Measurements from ENCODE around the gene FBXL13. TPM values are rescaled to one million over a fixed set of nuclear protein-coding genes. Genes with fewer than 3 reads are reported as not detected.
A peak's percentile ranks its signal among the peaks of the same experiment; 100 is the strongest.

The FBXL13 gene
- total RNA-seq, 1 experiment from 2014 or later = 0.63 TPM

DNA sequence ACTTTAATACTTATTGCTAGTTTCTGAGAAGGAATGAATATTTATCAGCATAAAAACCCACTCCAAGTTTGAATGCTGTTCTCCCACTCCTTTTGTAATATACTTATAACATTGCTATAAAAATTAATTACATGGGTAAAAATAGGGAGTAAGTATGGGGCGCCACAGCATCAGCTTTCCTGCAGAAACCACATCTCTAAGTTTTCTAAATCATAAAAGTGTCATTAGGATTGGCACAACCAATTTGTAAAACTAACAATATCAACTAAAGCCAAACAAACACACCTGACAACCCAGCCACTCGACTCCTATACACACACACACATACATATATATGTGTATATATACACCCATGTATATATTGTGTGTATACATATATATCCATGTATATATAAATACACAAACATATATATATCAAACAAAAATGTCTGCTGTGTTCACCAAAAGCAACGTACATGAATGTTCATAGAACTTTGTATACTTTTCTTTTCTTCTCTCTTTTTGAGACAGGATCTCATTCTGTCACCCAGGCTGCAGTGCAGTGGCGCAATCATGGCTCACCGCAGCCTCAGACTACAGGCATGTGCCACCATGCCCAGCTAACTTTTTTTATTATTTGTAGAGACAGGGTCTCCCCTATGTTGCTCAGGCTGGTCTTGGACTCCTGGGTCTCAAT, 176.6 kb downstream of the FBXL13 start:
- DNase-seq (ENCODE audit: low read depth) = no peak

DNA sequence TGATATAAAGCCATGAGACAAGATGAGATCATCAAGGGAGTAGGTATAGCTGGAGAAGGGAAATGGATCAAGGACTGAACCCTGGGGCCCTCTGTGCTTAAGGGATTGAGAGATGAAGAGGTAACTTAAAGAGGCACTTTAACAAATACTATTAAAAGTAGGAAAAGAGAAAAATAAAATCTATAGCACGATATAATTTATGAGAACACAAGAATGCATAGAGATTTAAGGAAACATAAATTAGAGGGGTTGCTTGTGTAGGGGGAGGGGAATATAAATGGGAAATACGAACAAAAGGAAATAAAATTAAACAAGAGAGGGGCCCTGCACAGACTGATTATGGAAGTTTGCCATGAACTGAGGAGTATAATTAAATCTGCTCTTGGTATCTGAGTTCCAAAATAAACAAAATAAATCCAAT, 177.4 kb downstream of the FBXL13 start:
- no peak for DNase-seq (ENCODE audit: low read depth)

GRCh38 chr7:102896585-102896984, 178.0 kb downstream of the FBXL13 start:
- DNase-seq (ENCODE audit: low read depth) = no peak

DNA sequence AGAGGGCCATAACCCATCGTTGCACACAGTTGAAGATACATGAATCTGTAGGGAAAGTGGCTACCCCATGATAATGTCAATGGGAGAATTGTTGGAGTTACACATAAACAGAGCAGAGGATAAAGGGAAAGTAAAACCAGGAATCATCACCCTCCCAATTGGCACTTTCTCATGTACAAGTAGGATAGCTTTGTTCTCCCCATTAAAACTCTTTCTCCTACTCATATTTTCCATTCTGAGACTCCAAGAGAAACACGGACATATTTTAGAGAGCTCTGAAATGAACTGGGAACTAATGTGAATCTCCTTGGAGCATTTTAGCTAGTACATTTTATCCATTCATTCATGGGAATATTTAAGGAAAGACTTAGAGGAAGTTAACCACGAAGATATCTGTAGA, 179.0 kb downstream of the FBXL13 start:
- DNase-seq (ENCODE audit: low read depth) = peak; percentile 17

DNA sequence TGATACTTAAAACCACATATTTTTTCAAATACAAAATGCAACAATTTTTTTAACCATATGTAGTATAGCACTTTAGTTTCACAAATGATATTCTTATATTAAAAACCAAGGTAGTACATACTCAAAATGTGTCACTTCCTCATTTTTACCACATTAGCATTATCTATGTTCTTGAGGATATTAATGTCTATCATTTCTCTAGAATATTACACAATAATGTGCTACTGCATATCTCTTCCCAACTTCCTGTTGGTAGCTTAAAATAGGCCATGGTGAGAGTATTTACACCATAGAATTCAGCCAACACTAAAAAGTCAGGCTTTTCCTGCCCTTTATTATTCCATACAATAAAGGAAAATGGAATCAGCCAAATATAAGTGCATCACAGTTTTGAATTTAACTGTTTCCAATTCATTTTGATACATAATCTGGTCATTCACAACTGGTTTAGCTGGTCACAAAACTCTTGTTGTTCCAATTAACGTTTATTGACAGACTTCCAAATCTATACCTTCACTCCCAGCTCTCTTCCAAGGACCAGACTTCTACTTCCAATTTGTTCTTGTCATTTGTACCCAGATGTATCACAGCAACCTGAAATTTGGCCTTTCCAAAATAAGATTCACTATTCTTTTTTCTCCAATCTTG, 181.8 kb downstream of the FBXL13 start:
- DNase-seq (ENCODE audit: low read depth) = peak; percentile 78

DNA sequence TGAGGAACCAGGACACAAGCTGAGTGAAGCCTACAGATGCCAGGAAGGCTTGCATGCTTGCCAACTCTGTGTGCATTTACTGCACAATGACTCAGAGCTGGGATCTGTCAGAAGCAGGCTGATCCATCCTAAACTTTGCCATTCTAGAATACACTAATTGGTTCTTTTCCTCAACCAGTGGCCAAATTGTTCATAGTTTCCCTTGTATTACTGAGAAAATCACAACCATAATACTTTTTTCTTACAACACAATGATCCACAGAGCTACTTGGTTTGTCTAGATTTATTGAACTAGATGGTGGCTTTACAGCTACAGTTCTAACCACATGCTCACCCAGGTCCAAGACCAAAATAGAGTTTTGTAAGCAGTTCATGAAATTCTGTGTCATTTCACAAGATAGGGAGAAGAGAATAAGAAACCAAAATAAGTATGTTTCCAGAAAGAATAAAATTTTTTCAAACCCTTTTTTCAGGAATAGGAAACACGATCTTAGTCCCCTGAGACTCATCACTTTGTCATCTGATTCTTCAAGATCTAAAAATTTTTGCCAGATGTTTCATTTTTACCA, 182.8 kb downstream of the FBXL13 start:
- DNase-seq (ENCODE audit: low read depth) = peak; percentile 97

DNA sequence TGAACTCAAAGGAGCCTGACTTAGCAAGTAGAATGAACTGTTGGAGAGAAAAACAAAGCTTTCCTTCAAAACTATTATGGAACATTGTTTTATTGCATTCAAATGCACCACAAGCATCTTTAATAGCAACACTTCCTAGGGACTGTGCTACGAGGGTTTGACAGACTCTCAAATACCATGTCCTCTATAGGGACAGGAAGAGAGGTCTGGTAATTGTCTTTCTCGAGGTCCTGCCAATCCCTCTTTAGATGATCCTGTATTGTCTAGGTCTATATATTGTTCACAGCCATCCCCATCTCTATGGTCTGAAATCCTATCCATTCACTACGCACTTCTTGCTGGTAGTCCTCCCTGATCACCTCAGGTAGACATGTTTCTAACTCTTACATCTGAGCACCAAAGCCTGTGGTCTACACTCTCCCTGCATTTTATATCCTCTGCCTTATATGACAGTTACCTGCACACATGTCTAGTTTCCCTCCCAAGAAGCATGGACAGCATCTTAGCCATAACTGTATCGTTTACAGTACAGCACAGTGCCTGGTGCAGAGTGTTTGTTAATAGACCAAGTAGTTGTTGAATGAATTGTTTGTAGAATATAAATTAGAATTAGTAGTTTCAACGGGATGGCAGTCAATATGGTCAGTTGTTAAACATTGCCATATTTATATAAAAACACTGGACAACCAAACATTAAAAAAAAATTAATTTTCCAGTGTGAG, 183.5 kb downstream of the FBXL13 start:
- no peak for DNase-seq (ENCODE audit: low read depth)

- peak; percentile 94 for DNase-seq (ENCODE audit: low read depth)
Measured at GRCh38 chr7:102890292-102890970, 184.2 kb downstream of the FBXL13 start.

GRCh38 chr7:102889851-102890250, 184.7 kb downstream of the FBXL13 start:
- peak; percentile 21 for DNase-seq (ENCODE audit: low read depth)

DNA sequence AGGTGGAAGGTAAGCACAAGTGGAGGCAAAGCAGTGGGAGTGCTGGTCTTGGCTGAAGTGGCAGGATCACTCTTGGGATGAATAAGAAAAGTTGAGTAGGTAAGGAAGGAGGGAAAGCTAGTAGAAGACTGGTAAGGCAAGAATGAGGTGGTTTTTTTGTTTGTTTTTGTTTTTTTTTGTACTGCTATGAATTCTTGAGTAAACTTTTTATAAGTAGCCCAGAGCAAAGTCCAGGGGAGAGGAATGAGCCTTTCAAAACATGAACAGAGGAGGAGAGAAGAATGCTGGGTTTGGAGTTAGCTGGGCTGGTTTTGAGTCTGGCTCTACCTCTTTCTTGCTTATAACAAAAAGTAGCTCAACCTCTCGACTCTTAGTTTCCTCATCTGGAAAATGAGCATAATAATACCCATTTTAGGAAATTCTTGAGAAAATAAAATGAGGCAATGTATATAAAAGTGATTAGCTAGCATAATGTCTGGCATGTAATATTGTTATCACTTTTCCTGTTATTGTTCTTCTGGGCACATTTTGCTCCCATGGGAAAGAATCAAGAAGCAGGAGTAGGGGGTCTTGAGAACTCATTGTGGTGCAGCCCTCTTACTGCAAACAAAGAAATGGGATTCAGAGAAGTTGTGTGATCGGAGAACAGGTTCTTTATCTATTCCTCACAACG, 185.9 kb downstream of the FBXL13 start:
- no peak for DNase-seq (ENCODE audit: low read depth)

DNA sequence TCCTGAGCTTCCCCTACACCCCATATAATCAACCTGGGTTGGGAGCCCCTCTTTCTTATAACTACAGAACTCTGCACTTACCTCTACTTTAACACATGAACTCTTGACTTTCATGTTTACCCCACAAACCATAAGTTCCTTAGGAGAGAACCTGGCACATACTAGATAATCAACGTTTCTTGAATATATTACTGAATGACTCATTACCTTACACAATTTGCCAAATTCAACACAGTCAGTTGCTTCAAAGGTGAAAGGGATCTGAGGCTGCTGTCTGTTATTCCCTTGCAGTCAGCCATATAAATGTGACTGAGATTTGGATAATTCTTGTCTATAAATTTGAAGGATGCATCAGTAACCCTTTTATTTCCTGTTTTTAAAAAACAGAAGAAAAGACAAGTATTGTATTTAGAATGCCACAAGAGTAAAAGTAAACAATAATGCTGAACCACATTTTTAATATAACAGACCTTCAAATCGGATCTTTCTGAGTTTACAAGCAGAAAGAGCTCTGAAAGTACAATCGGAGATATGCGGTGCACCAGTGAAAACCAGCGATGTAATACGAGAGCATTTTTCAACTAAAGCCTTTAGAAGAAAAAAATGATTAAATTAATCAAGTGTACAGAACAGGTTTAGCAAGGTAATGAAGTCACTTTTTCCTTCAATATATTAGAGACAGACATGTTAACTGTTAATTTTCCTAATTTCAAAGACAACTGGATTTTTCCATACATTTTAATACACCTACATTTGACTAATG, 191.3 kb downstream of the FBXL13 start:
- DNase-seq (ENCODE audit: low read depth) = peak; percentile 71

DNA sequence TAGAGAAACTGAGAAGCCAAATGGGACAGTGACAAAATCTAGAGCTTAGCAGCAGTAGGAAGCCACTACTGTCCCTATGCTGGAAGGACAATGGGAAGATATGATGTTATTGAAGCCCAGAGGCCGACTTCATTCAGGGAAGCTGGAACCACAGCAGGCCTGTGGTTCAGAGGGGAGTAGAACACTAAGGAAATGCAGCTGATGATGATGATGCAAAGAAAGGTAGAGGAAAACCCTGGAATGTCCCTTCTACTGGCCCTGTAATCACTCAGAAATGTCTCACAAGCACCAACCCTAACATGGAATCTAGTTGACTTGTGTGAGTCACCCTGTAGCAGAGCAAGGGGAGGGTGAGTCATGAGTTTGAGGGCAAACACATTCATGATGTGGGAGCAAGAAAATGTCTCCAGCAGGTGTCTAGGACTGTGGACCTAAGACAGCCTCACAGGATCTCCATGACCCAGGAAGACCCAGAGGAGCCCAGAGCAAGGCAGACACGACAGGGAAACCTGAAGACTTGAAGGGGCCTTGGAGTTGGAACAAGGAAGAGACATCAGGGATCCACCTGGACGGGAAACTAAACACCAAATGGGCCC, 198.8 kb downstream of the FBXL13 start:
- DNase-seq (ENCODE audit: low read depth) = peak; percentile 100

- DNase-seq (ENCODE audit: low read depth) = peak; percentile 94
Measured at GRCh38 chr7:102874966-102875365, 199.6 kb downstream of the FBXL13 start.

- DNase-seq (ENCODE audit: low read depth) = peak; percentile 100
Measured at GRCh38 chr7:102874166-102874829, 200.3 kb downstream of the FBXL13 start.

GRCh38 chr7:102873470-102874165, 201.0 kb downstream of the FBXL13 start:
- DNase-seq (ENCODE audit: low read depth) = no peak

DNA sequence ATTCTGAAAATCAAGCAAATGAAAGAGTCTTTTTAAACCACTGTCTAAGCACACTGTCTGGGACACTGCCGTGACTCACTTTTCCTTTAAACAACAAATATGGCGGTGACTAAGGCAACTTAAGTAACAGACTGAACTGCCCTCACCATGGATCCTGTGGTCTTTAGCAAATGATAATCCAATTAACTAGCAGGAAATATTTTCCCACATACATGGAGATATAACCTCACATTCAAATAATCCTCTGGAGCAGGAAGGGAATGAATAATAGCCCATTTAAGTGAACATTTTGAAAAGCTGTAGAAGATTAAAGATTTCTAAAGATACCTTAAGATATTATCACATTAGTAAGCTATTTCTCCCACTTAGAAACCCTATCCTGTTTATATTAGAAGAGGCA, 202.1 kb downstream of the FBXL13 start:
- peak; percentile 99 for DNase-seq (ENCODE audit: low read depth)

DNA sequence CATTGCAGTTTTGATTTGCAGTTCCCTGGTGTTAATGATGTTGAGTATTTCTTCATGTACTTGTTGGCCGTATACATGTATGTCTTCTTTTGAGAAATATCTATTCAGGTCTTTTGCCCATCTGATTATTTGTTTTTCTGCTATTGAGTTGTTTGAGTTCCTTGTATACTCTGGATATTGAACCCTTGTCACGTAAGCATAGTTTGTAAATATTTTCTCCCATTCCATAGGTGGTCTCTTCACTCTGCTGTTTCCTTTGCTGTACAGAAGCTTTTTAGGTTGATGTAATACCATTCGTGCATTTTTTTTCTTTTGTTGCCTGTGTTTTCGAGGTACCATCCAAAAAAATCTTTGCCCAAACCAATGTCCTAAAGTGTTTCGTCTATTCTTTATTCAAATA, 205.4 kb downstream of the FBXL13 start:
- no peak for DNase-seq (ENCODE audit: low read depth)

DNA sequence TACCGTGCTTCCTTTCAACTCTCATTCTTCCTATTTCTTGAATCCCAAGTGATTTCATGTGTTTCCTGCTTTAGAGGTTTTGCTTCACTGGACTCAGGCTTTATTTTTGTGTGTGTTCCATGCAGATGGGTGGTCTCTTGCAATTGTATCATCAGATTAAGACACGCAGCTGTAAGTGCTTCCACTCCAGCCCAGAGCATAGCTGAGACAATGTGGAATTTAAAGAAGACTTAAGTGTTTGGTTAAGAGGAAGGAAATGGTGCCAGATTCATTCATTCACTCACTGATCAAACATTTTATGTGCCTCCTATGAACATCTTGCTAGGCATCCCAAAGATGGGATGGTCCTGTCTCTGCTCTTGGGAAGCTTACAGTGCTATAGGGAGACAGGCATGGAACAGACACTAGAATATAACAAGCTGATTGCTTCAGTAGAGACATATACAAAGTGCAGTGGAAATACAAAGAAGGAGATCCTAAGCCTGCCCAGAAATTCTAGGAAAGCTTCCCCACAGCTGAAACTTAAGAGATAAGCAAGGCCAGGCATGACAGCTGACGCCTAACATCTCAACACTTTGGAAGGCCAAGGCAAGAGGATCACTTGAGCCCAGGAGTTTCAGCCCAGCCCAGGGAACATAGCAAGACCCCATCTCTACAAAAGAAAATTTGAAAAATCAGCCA, 207.9 kb downstream of the FBXL13 start:
- no peak for DNase-seq (ENCODE audit: low read depth)

All from LHCN-M2 (cell line).